GM12891 (cell line): ENCODE measurements around the gene SORL1.

Source experiments
- DNase-seq: peaks from one replicate; pipeline ENCODE4 v3.0.0; 2011; ENCODE audit warnings: low spot score; ENCODE audit not compliant: insufficient read length
- FAIRE-seq: peaks from 2 replicates; lab custom pipeline; 2011; peaks lifted over from hg19 to GRCh38; lab: Jason Lieb, UNC
- PAX5 ChIP-seq: IDR thresholded peaks from 2 replicates; pipeline ENCODE4 v1.6.1; 2011; ENCODE audit warnings: low read length, moderate library complexity, mild to moderate bottlenecking; ENCODE audit not compliant: insufficient read depth, severe bottlenecking
- POLR2A ChIP-seq: IDR thresholded peaks from 2 replicates; pipeline ENCODE4 v1.6.1; 2011; ENCODE audit warnings: low read depth, low read length, control low read depth
- POLR2AphosphoS5 ChIP-seq: IDR thresholded peaks from 2 replicates; pipeline ENCODE4 v1.6.1; 2011; ENCODE audit warnings: low read depth, low read length, control low read depth
- POU2F2 ChIP-seq: IDR thresholded peaks from 2 replicates; pipeline ENCODE4 v1.6.1; 2011; ENCODE audit warnings: low read depth, mild to moderate bottlenecking, control low read depth, low read length, moderate library complexity
- SPI1 ChIP-seq: IDR thresholded peaks from 2 replicates; pipeline ENCODE4 v1.6.1; 2011; ENCODE audit warnings: low read depth, low read length, control low read depth
- TAF1 ChIP-seq: IDR thresholded peaks from 2 replicates; pipeline ENCODE4 v1.6.1; 2011; ENCODE audit warnings: low read depth, low read length, control low read depth

SORL1 gene

DNA sequence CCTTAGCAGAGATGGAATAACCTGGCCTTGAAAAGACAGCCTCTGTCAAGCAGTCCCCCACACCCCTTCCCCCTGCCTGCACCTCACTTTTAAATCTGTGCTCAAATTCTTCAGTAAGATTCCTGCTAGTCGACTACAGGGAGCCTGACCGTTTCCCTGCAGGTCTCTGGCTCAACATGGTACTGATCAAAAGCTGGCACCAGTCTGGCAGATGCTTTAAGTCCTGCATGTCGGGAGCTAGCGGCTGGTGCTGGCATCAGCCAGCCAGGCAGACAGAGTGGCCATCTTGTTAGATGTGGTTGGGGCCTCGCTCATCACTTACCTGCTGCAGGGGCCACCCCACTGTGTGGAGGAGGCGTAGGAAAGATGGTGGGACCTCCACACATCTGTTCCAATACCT lies 205.0 kb downstream of the SORL1 start:
- DNase-seq (no peak), FAIRE-seq (no peak)
- no peak for TF ChIP-seq POLR2A
- no peak for TF ChIP-seq TAF1
- TF ChIP-seq POU2F2: no peak
- no peak for TF ChIP-seq PAX5
- no peak for TF ChIP-seq POLR2AphosphoS5
- TF ChIP-seq SPI1: no peak

DNA sequence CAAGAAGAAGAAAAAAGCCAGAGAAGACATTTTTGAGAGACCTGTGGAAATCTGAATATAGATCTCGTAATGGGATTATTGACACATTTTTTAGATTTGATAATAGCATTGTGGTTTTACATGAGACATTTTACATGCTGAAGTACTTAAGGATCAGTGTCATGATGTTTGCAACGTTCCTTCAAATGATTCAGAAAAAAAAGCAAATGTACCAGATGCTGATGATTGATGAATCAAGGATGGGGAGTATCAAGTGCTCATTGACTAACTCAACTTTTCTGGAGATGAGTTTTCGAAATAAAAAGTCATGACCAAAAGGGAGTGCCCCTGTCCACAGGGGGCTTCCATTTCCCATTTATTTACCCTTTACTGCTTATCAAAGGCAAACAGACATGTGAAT lies 207.7 kb downstream of the SORL1 start:
- DNase-seq (no peak), FAIRE-seq (no peak)
- TF ChIP-seq POLR2A (no peak), PAX5 (no peak), SPI1 (no peak), POU2F2 (no peak), TAF1 (no peak), POLR2AphosphoS5 (no peak)

DNA sequence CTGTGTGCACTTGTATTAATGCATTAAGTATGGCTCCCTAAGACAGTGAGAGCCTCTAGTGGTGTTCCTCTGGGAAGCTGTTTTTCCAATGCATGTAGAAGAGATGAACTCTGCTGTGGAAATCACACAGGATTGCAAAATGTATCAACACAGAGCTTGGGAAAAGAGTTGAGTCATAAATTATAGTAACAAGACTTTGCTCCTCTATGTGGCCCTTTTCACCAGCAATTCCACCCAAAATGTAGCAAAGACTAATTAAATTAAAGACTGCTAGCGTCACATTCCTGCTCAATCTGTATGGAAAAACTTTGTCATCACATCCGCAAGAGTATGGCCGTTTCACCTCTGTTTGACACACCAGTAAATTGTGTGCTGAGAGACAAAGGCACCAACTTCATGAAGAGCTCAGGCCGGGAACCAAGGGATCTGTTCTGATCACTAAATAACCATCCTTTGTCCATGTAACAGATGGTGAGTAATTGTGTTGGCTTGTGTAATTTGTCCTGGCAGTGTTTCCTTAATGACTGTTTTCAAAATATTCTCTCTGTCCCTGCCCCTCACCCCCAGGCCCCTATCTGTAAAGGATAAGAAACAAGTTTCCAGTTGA lies 209.9 kb downstream of the SORL1 start:
- TF ChIP-seq PAX5 (no peak), POLR2AphosphoS5 (no peak), POLR2A (no peak), TAF1 (no peak), POU2F2 (no peak), SPI1 (no peak)
- no peak for DNase-seq
- no peak for FAIRE-seq

DNA sequence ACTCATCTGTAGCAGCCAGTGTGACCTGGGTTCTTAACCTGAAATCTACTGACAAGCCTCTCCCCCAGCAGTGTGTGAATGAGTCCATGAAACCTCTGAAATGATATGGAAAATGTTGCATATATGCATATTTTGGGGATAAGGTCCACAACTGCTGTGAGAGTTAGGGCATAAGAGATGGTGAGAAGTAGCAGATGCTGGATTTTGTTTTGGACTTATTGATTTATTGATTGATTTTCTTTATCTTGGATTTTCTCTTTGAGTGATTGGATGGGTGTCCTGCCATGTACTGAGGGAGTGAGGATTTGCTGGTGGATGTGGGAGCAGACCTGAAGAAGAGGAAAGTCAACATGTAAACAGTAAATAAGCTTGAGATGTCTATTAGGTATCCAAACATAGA lies 212.0 kb downstream of the SORL1 start:
- FAIRE-seq: no peak
- DNase-seq: no peak
- TF ChIP-seq POLR2A: no peak
- TF ChIP-seq POLR2AphosphoS5: no peak
- no peak for TF ChIP-seq POU2F2

DNA sequence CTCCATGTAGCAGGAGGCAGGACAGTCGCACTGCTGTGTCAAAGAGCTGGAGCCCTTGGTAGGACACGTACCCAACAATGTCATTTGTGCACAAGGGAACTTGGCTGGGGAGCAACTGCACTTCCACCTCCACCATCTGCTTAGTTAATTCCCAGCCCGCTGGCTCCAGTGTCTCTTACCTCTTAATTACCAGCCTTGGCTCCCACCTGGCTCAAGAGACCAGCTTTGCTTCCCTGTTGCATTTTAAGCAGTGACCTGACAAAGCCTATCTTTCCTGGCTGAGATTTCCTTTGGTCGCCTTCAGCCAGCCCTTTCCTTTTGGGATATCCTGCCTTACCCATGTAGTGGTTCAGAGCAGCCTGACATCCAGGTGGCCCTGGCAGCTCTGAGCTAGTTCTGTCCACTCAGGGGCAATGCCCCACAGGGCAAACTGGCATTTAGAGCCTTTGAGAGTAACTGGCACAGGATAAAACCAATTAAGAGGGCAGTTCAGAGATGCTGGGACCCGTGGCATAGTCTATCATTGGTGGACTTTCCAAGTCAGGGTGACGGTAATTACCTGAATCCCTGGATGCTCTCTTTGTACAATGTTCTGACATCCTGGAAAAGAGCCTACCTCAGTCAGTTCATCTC lies 213.2 kb downstream of the SORL1 start:
- TF ChIP-seq POLR2A: no peak
- no peak for TF ChIP-seq TAF1
- TF ChIP-seq SPI1: no peak
- TF ChIP-seq PAX5: no peak
- TF ChIP-seq POU2F2: no peak
- no peak for FAIRE-seq
- DNase-seq: no peak

DNA sequence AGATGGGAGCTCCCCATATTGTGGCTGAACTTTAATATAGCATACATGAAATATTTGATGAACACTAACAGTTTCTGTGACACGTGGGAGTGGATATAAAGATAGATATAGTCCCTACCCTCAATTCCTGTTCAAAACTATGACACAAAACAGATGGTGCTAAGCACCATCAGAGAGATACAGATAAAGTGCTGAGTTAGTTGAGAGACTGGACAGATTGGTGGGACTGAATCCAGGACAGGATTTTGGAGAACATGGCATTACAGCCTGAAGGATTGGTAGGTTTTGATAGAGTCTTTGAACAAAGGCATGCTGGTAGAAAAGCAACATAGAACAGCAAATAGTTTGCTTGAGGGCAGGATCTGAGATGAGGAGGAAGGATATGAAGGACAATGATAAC lies 215.7 kb downstream of the SORL1 start:
- DNase-seq: no peak
- TF ChIP-seq POU2F2: no peak
- no peak for TF ChIP-seq PAX5
- TF ChIP-seq SPI1: no peak
- no peak for TF ChIP-seq POLR2AphosphoS5
- TF ChIP-seq POLR2A: no peak
- TF ChIP-seq TAF1: no peak
- FAIRE-seq: no peak

DNA sequence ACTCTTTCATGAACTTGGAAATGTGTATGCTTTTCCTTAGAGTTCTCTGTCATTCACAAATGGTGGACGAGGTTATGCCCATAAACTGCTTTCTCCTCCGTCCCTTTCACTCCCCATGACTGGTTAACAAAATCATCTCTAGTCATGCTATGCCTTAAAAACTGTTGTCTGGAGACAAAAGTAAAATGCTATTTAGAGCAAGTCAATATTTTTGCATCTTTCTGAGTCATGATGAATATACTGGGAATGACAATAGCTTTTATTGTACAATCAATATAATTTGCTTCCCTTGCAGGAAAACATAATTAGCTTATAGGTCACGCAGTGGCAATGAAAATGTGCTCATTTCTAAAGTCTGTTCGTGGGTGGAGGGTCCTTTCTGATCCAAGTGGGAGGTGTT lies 217.3 kb downstream of the SORL1 start:
- FAIRE-seq: no peak
- DNase-seq: no peak
- TF ChIP-seq POLR2AphosphoS5: no peak
- TF ChIP-seq POLR2A: no peak
- no peak for TF ChIP-seq PAX5
- no peak for TF ChIP-seq TAF1
- no peak for TF ChIP-seq POU2F2
- no peak for TF ChIP-seq SPI1

DNA sequence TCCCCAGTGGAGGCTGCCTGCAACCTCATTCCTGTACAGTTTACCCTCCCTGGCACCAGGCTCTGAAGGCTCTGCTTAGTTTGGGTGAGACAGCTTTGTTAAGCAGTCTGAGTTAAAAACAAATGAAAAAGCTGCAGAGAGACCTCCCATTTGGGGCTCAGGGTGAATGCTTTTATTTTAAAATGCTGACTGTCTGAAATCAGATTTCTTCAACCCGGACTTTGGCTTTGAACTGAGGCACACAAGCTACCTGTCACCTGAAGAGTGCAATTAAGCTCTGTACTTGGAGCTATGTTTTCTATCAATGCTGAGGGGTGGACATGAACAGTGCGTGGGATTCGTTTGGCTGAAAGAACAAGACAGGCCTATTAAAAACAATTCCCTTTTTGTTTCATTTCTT lies 218.2 kb downstream of the SORL1 start:
- FAIRE-seq: no peak
- no peak for DNase-seq
- TF ChIP-seq POLR2AphosphoS5 (no peak), PAX5 (no peak), POLR2A (no peak), TAF1 (no peak), POU2F2 (no peak), SPI1 (no peak)

DNA sequence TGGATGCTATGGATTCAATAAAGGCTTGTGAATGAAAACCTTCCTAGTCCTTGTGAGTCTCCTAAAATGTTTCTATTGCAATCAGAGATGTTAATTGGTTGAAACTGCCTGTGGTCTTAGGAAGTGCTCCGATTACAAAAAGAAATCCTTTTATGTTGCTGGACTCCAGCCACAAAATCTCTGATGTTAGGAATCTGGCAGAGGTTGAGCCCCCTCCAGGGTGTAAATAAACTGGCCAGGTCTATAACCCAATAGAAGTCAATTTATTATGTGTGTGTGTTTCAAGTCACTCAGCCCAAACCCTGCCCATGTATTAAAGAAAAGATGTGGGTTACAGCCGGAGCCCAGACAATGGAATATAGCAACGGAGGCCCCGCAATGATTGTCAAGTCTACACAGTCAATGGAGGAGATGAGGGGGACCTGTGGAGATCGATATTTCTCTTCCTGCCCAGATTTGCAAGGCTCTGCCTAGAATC lies 218.7 kb downstream of the SORL1 start:
- no peak for TF ChIP-seq POLR2A
- FAIRE-seq (no peak), DNase-seq (no peak)

DNA sequence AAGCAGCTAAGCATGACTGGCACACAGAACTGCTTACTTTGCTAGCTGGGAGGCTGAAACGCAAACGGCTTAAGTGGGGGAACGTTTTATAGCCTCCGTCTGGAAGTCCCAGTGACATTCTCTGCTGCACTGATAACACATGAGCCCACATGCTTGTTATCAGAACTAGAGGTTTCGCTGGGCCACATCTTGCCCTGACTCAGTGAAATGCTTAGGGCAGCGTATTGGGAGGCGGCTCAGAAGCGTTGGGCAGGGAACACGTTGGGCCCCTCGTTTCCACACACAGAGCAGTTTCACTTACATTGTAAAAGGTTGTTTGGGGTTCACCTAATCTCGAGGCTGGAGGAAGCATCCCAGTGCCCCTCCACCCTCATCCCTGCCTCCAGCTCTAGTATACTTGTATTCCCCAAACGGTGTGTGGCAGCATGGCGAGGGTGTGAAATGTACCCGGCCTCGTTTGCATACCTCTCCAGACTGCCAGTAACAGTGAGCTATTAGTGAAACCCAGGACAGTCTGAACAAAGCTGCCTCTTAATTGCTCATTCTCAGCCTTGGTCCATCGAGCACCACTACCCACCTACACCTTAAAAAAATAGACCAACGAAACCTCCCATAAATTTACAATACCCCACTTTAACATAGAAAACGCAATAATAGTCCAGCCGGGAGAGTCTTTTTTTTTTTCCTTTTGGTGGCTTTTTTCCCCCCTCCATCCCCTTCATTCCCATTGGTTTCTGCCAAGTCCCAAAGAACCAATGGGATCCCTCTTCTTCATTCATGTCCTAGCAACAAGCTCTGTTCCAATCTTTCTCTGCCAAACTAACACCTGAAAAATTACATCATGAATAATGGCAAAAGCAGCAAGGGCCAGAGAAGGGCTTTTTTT lies 219.4 kb downstream of the SORL1 start:
- DNase-seq (no peak), FAIRE-seq (no peak)
- TF ChIP-seq POLR2A (no peak), SPI1 (no peak)
